ENCODE measurements around the gene GRID2. TPM values are rescaled to one million over a fixed set of nuclear protein-coding genes. Genes with fewer than 3 reads are reported as not detected.

GRID2 gene
- total and polyA plus RNA-seq, 2 of the 13 experiments (the other 11 are each of a cell fraction or from before 2014, with no cell fraction given) = not detected

GRCh38 chr4:92969650-92970379 lies 666.0 kb downstream of the GRID2 start (continued):
- TF ChIP-seq RXRB (CRISPR knock-in tag; IDR thresholded peaks at IDR 0.05; ENCODE audit: borderline replicate concordance) (peak; percentile 79), TFDP2 (CRISPR knock-in tag; IDR thresholded peaks at IDR 0.05) (no peak), MEIS1 (CRISPR knock-in tag; IDR thresholded peaks at IDR 0.05; ENCODE audit: borderline replicate concordance) (no peak), ZNF589 (CRISPR knock-in tag; conservative IDR thresholded peaks at IDR 0.05) (no peak), ZNF577 (CRISPR knock-in tag; IDR thresholded peaks at IDR 0.05; ENCODE audit: borderline replicate concordance, low read depth) (no peak), ZBTB38 (CRISPR knock-in tag; IDR thresholded peaks at IDR 0.05) (no peak), SP140L (CRISPR knock-in tag; IDR thresholded peaks at IDR 0.05; ENCODE audit: borderline replicate concordance) (no peak), ZNF800 (CRISPR knock-in tag; IDR thresholded peaks at IDR 0.05) (no peak), ZNF234 (CRISPR knock-in tag; conservative IDR thresholded peaks at IDR 0.05) (no peak), KDM3A (CRISPR knock-in tag; IDR thresholded peaks at IDR 0.05; ENCODE audit: low read depth) (0 out of 2 replicates have a peak, but pooled peaks have one; percentile 42), NCOA5 (CRISPR knock-in tag; IDR thresholded peaks at IDR 0.05) (no peak), MIXL1 (CRISPR knock-in tag; IDR thresholded peaks at IDR 0.05) (peak; percentile 88), SNRNP70 (IDR thresholded peaks at IDR 0.05; ENCODE audit: low read depth, low read length) (no peak), PBX2 (CRISPR knock-in tag; IDR thresholded peaks at IDR 0.05) (no peak), SPEN (CRISPR knock-in tag; IDR thresholded peaks at IDR 0.05; ENCODE audit: low read depth) (no peak), THAP11 (CRISPR knock-in tag; IDR thresholded peaks at IDR 0.05) (peak; percentile 67), DRAP1 (CRISPR knock-in tag; IDR thresholded peaks at IDR 0.05) (no peak), EEA1 (CRISPR knock-in tag; IDR thresholded peaks at IDR 0.05; ENCODE audit: borderline replicate concordance) (no peak), ZBTB7A (CRISPR knock-in tag; IDR thresholded peaks at IDR 0.05) (no peak), NR2F1 (CRISPR knock-in tag; IDR thresholded peaks at IDR 0.05) (peak in 1 of 2 experiments; percentile 49; a peak in 1 of 4 replicates), ZNF678 (CRISPR knock-in tag; IDR thresholded peaks at IDR 0.05) (no peak), TBX2 (CRISPR knock-in tag; IDR thresholded peaks at IDR 0.05; ENCODE audit: borderline replicate concordance) (no peak)
- TF ChIP-seq, protein P1, sequence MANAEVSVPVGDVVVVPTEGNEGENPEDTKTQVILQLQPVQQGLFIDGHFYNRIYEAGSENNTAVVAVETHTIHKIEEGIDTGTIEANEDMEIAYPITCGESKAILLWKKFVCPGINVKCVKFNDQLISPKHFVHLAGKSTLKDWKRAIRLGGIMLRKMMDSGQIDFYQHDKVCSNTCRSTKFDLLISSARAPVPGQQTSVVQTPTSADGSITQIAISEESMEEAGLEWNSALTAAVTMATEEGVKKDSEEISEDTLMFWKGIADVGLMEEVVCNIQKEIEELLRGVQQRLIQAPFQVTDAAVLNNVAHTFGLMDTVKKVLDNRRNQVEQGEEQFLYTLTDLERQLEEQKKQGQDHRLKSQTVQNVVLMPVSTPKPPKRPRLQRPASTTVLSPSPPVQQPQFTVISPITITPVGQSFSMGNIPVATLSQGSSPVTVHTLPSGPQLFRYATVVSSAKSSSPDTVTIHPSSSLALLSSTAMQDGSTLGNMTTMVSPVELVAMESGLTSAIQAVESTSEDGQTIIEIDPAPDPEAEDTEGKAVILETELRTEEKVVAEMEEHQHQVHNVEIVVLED (CRISPR knock-in tag; IDR thresholded peaks at IDR 0.05; ENCODE audit: borderline replicate concordance) = no peak

All from HepG2 (cell line).